Umbilical cord (tissue), 2 donors: ENCODE measurements around the gene EIF3C. TPM values are rescaled to one million over a fixed set of nuclear protein-coding genes. Genes with fewer than 3 reads are reported as not detected.
"Not testable (repeated sequence)": the region's sequence is repeated elsewhere in the genome, so short reads cannot be mapped to it uniquely, and the experiment has no call there.

Source experiments
- DNase-seq: peaks from one replicate; pipeline ENCODE4 v3.0.0-alpha.2; 2015; ENCODE audit warnings: low spot score
- total RNA-seq: library from RNA; depleted of rRNA; stranded (reverse); fragments of >200 nt; gene quantifications from one replicate; pipeline ENCODE4 v1.2.3, GENCODE V29; 2014; ENCODE audit warnings: low replicate concordance; ENCODE audit not compliant: insufficient read depth

Gene EIF3C
- 91.2 TPM for total RNA-seq

GRCh38 chr16:28711220-28712083 lies at the start of gene EIF3C:
Gene EIF3C (plus strand): TSS chr16:28711464. CDS start chr16:28711687, 223 bp downstream.
- not testable (repeated sequence) for DNase-seq

GRCh38 chr16:28666264-28666663 lies 45.0 kb upstream of the EIF3C start:
- DNase-seq: not testable (repeated sequence)

- DNase-seq: not testable (repeated sequence)
Measured at GRCh38 chr16:28667480-28667879, 43.8 kb upstream of the EIF3C start.

GRCh38 chr16:28668199-28668598 lies 43.1 kb upstream of the EIF3C start:
- DNase-seq: not testable (repeated sequence)

- DNase-seq: not testable (repeated sequence)
Measured at GRCh38 chr16:28688327-28688952, 22.8 kb upstream of the EIF3C start.

- DNase-seq: not testable (repeated sequence)
Measured at GRCh38 chr16:28689425-28689824, 21.8 kb upstream of the EIF3C start.

GRCh38 chr16:28691722-28692121 lies 19.5 kb upstream of the EIF3C start:
- not testable (repeated sequence) for DNase-seq

GRCh38 chr16:28693257-28693950 lies 17.9 kb upstream of the EIF3C start:
- not testable (repeated sequence) for DNase-seq

- not testable (repeated sequence) for DNase-seq
Measured at GRCh38 chr16:28699792-28700191, 11.5 kb upstream of the EIF3C start.

GRCh38 chr16:28700349-28700748 lies 10.9 kb upstream of the EIF3C start:
- not testable (repeated sequence) for DNase-seq

GRCh38 chr16:28701384-28701783 lies 9.9 kb upstream of the EIF3C start:
- DNase-seq: not testable (repeated sequence)

GRCh38 chr16:28704246-28704645 lies 7.0 kb upstream of the EIF3C start:
- DNase-seq: not testable (repeated sequence)

GRCh38 chr16:28722852-28723650 lies 11.8 kb downstream of the EIF3C start:
- not testable (repeated sequence) for DNase-seq

- DNase-seq: not testable (repeated sequence)
Measured at GRCh38 chr16:28731253-28731652, 20.0 kb downstream of the EIF3C start.

- not testable (repeated sequence) for DNase-seq
Measured at GRCh38 chr16:28732455-28733124, 21.3 kb downstream of the EIF3C start.

GRCh38 chr16:28739787-28740186 lies 28.5 kb downstream of the EIF3C start:
- not testable (repeated sequence) for DNase-seq

- DNase-seq: not testable (repeated sequence)
Measured at GRCh38 chr16:28740631-28741030, 29.4 kb downstream of the EIF3C start.

GRCh38 chr16:28741295-28741694 lies 30.0 kb downstream of the EIF3C start:
- DNase-seq: not testable (repeated sequence)

GRCh38 chr16:28746618-28747350 lies 35.5 kb downstream of the EIF3C start:
- not testable (repeated sequence) for DNase-seq

GRCh38 chr16:28749997-28750465 lies 38.8 kb downstream of the EIF3C start:
- DNase-seq: not testable (repeated sequence)
